A549 (cell line): ENCODE results near the gene SENP8. TPM values are rescaled to one million over a fixed set of nuclear protein-coding genes. Genes with fewer than 3 reads are reported as not detected.

Experiments used
- ATAC-seq, 2 experiments: fragments of 200-7000 bp in 1 of 2; fragments of >200 bp in 1 of 2; cut with Nextera tagmentation in 1 of 2; cut with Tn5 transposase in 1 of 2; 3 replicates each; pipeline versions ENCODE4 v1.8.0 to v1.9.1; 2018 to 2020; ENCODE audit warnings: mild to moderate bottlenecking in 1 of 2, moderate library complexity in 1 of 2
- CTCF ChIA-PET: fragments of 300-600 bp; sonication (Branson Sonifier 250); formaldehyde crosslinking; extraction: SDS; loops from one replicate; lab custom pipeline; 2021; ENCODE audit warnings: antibody characterized with exemption, inconsistent platforms; lab: Yijun Ruan, JAX
- POLR2A ChIA-PET: fragments of 350-600 bp; formaldehyde crosslinking; extraction: SDS; loops from one replicate; lab custom pipeline; 2021; ENCODE audit warnings: antibody characterized with exemption, inconsistent platforms; lab: Yijun Ruan, JAX
- DNase-seq, 2 experiments: peaks; one replicate each; pipeline versions ENCODE4 v3.0.0 to v3.0.0-alpha.2; 2011 to 2016; ENCODE audit warnings: low read depth in 1 of 2, low spot score in 1 of 2
- FAIRE-seq: peaks from 2 replicates; lab custom pipeline; 2011; peaks lifted over from hg19 to GRCh38; lab: Jason Lieb, UNC
- H3K27ac ChIP-seq, 2 experiments: fragments of >200 bp; sonication (Bioruptor Twin); formaldehyde crosslinking; 3 replicates each; pipeline ENCODE4 v1.5.1; 2016 to 2017
- H3K4me1 ChIP-seq: fragments of >200 bp; sonication (Bioruptor Twin); formaldehyde crosslinking; 3 replicates; pipeline ENCODE4 v1.6.1; 2016
- H3K4me2 ChIP-seq: fragments of >200 bp; sonication (Bioruptor Twin); formaldehyde crosslinking; 3 replicates; pipeline ENCODE4 v1.6.1; 2016
- H3K4me3 ChIP-seq: fragments of >200 bp; sonication (Bioruptor Twin); formaldehyde crosslinking; 3 replicates; pipeline ENCODE4 v1.5.1; 2016
- H3K9me3 ChIP-seq: fragments of >200 bp; sonication (Bioruptor Twin); formaldehyde crosslinking; 3 replicates; pipeline ENCODE4 v1.6.1; 2016
- CBX8 ChIP-seq: fragments of 200-600 bp; sonication (generic); IDR thresholded peaks from 2 replicates; pipeline ENCODE4 v1.6.1; 2016
- CHD2 ChIP-seq: fragments of 150-350 bp; IDR thresholded peaks from 2 replicates; pipeline ENCODE4 v1.6.1; 2014; ENCODE audit warnings: low read length; ENCODE audit not compliant: partially characterized antibody
- CHD4 ChIP-seq: fragments of 200-600 bp; sonication (generic); IDR thresholded peaks from 2 replicates; pipeline ENCODE4 v1.6.1; 2016; ENCODE audit warnings: antibody characterized with exemption, mild to moderate bottlenecking, borderline replicate concordance
- CTCF ChIP-seq: fragments of >200 bp; sonication (Bioruptor Twin); formaldehyde crosslinking; IDR thresholded peaks from 3 replicates; pipeline ENCODE4 v1.5.1; 2016
- EHF ChIP-seq: fragments of 250-450 bp; sonication (Bioruptor Pico); IDR thresholded peaks from 2 replicates; pipeline ENCODE4 v1.5.0; 2020; ENCODE audit warnings: mild to moderate bottlenecking
- EHMT2 ChIP-seq: fragments of 200-600 bp; sonication (generic); IDR thresholded peaks from 2 replicates; pipeline ENCODE4 v1.6.1; 2016; ENCODE audit warnings: antibody characterized with exemption, low read depth, mild to moderate bottlenecking, moderate library complexity
- ELK1 ChIP-seq: fragments of 150-350 bp; IDR thresholded peaks from 2 replicates; pipeline ENCODE4 v1.6.1; 2014; ENCODE audit warnings: low read depth, mild to moderate bottlenecking, low read length
- ESRRA ChIP-seq: fragments of 150-350 bp; IDR thresholded peaks from 2 replicates; pipeline ENCODE4 v1.6.1; 2014; ENCODE audit warnings: mild to moderate bottlenecking, low read length, borderline replicate concordance
- FOSB ChIP-seq: fragments of 250-450 bp; sonication (Bioruptor Pico); IDR thresholded peaks from 2 replicates; pipeline ENCODE4 v1.5.0; 2020; ENCODE audit warnings: mild to moderate bottlenecking, moderate library complexity
- FOSL2 ChIP-seq, 2 experiments: fragments of 450-650 bp in 1 of 2; fragments of >200 bp in 1 of 2; sonication (Bioruptor Twin) in 1 of 2; formaldehyde crosslinking; IDR thresholded peaks; 2 replicates each; pipeline versions ENCODE4 v1.5.0 to v1.6.1; 2016 to 2020; ENCODE audit warnings: mild to moderate bottlenecking in 1 of 2, moderate library complexity in 1 of 2
- HDAC2 ChIP-seq: fragments of 200-600 bp; sonication (generic); IDR thresholded peaks from 2 replicates; pipeline ENCODE4 v1.6.1; 2016
- HEYL ChIP-seq: fragments of 250-450 bp; sonication (Bioruptor Pico); IDR thresholded peaks from 2 replicates; pipeline ENCODE4 v1.8.0; 2021; ENCODE audit warnings: mild to moderate bottlenecking, moderate library complexity
- HMGXB4 ChIP-seq: fragments of 250-450 bp; sonication (Bioruptor Pico); IDR thresholded peaks from 2 replicates; pipeline ENCODE4 v1.5.0; 2021; ENCODE audit warnings: mild to moderate bottlenecking, moderate library complexity, borderline replicate concordance
- HOXA7 ChIP-seq: fragments of 250-450 bp; sonication (Bioruptor Pico); IDR thresholded peaks from 2 replicates; pipeline ENCODE4 v1.5.0; 2020; ENCODE audit warnings: mild to moderate bottlenecking, moderate library complexity
- JUN ChIP-seq, 2 experiments: fragments of >200 bp; sonication (Bioruptor Twin); formaldehyde crosslinking; IDR thresholded peaks; 2 replicates in 1 of 2; 3 replicates in 1 of 2; pipeline ENCODE4 v1.6.1; 2016 to 2017
- KDM1A ChIP-seq: fragments of 200-600 bp; sonication (generic); IDR thresholded peaks from 2 replicates; pipeline ENCODE4 v1.6.1; 2016; ENCODE audit warnings: low read depth, mild to moderate bottlenecking
- KDM5A ChIP-seq: fragments of 200-600 bp; sonication (generic); IDR thresholded peaks from 2 replicates; pipeline ENCODE4 v1.6.1; 2016; ENCODE audit warnings: antibody characterized with exemption, mild to moderate bottlenecking
- MYC ChIP-seq: IDR thresholded peaks from 2 replicates; pipeline ENCODE4 v1.6.1; 2012; ENCODE audit warnings: mild to moderate bottlenecking, inconsistent platforms, low read length, improper control_type of control experiment, borderline replicate concordance
- NFE2L2 ChIP-seq: fragments of 150-350 bp; conservative IDR thresholded peaks from 2 replicates; pipeline ENCODE4 v1.6.1; 2014; ENCODE audit warnings: low read length
- NR3C1 ChIP-seq: fragments of >200 bp; sonication (Bioruptor Twin); formaldehyde crosslinking; IDR thresholded peaks from 3 replicates; pipeline ENCODE4 v1.6.1; 2017
- PBX3 ChIP-seq: IDR thresholded peaks from 2 replicates; pipeline ENCODE4 v1.6.1; 2012
- PHF8 ChIP-seq: fragments of 200-600 bp; sonication (generic); IDR thresholded peaks from 2 replicates; pipeline ENCODE4 v1.6.1; 2016; ENCODE audit warnings: low read depth, mild to moderate bottlenecking, antibody characterized with exemption, moderate library complexity, borderline replicate concordance
- POLR2AphosphoS2 ChIP-seq: conservative IDR thresholded peaks from 2 replicates; pipeline ENCODE4 v1.6.1; 2012; ENCODE audit warnings: low read length, improper control_type of control experiment, inconsistent platforms
- RARB ChIP-seq: fragments of 250-450 bp; sonication (Bioruptor Pico); IDR thresholded peaks from 2 replicates; pipeline ENCODE4 v1.8.0; 2021; ENCODE audit warnings: mild to moderate bottlenecking, moderate library complexity
- RCOR1 ChIP-seq: fragments of 150-350 bp; IDR thresholded peaks from 2 replicates; pipeline ENCODE4 v1.6.1; 2014; ENCODE audit warnings: antibody characterized with exemption, low read length, low read depth
- RFX5 ChIP-seq: fragments of 450-650 bp; IDR thresholded peaks from 2 replicates; pipeline ENCODE4 v1.7.1; 2014; ENCODE audit warnings: antibody characterized with exemption, mild to moderate bottlenecking, moderate library complexity
- SMC3 ChIP-seq: fragments of >200 bp; sonication (Bioruptor Twin); formaldehyde crosslinking; IDR thresholded peaks from 3 replicates; pipeline ENCODE4 v1.6.1; 2018; ENCODE audit warnings: inconsistent platforms
- ZC3H11A ChIP-seq: fragments of 450-650 bp; IDR thresholded peaks from 2 replicates; pipeline ENCODE4 v1.6.1; 2014; ENCODE audit warnings: antibody characterized with exemption, mild to moderate bottlenecking
- WGBS: methylation state at CpG from one replicate; pipeline ENCODE4 v1.1.6; 2017; ENCODE audit errors: missing lambda C conversion rate; 5-methylcytosine and 5-hydroxymethylcytosine counted together
- polyA plus RNA-seq, 4 experiments: library from polyadenylated mRNA; depleted of rRNA in 3 of 4; stranded (reverse); fragments of >200 nt; fragmentation: RNase III in 1 of 4; extraction: RNeasy Plus Mini Kit Qiagen cat#74134 plus additional on column Dnase treatment in 1 of 4; gene quantifications; 2 replicates in 3 of 4; 3 replicates in 1 of 4; pipeline ENCODE4 v1.2.3, GENCODE V29; 2011 to 2017

The SENP8 gene
- polyA plus RNA-seq, 2 of the 4 experiments (the other 2 are of a cell fraction) = 1.2 to 3.7 TPM

GRCh38 chr15:72168808-72169190 is 50.6 kb downstream of the SENP8 start:
- Histone ChIP-seq H3K4me3 (no peak overlapping the region), H3K4me2 (no peak overlapping the region), H3K27ac (no peak overlapping the region), H3K4me1 (peaks cover 6% of the 10 kb centered on the region; the same call in 1 of the 3 replicates), H3K9me3 (no peaks in the 10 kb centered on the region)
- CTCF ChIA-PET = interaction anchor here (1.0 to 3.3 kb wide), 4 partner anchors 8 to 368 kb away, joined by 3 to 29 read pairs (median 4); no protein-coding TSS in a partner anchor
- POLR2A ChIA-PET = no interaction called here
- ATAC-seq (peak in 1 of 2 experiments; percentile 7; a peak in 1 of 6 replicates), FAIRE-seq (no peak), DNase-seq (no peak)
- 70% methylated on average over 4 of the region's 4 CpGs for WGBS
- TF ChIP-seq NR3C1 (no peak), CTCF (no peak), NFE2L2 (no peak), ELK1 (no peak), KDM1A (no peak), RFX5 (no peak), CHD4 (no peak), JUN (IDR thresholded peaks at IDR 0.05) (no peak), ESRRA (no peak), ZC3H11A (no peak), HOXA7 (CRISPR knock-in tag) (no peak), FOSL2 (IDR thresholded peaks at IDR 0.05) (no peak), FOSL2 (CRISPR knock-in tag; IDR thresholded peaks at IDR 0.05) (no peak), FOSB (CRISPR knock-in tag) (no peak), CHD2 (no peak), RCOR1 (no peak), HMGXB4 (CRISPR knock-in tag) (no peak), KDM5A (no peak), CBX8 (no peak)
- TF ChIP-seq, all 56 proteins: peak for 0

GRCh38 chr15:72169236-72169920 is 51.2 kb downstream of the SENP8 start:
- no peak overlapping the region for H3K4me3 ChIP-seq
- no peak overlapping the region for H3K27ac ChIP-seq
- no peaks in the 10 kb centered on the region for H3K9me3 ChIP-seq
- peak in 1 of 2 experiments; percentile 19; a peak in 3 of 6 replicates for ATAC-seq
- FAIRE-seq = no peak
- no peak overlapping the region for H3K4me2 ChIP-seq
- POLR2A ChIA-PET = no interaction called here
- peaks cover 6% of the 10 kb centered on the region; the same call in 1 of the 3 replicates for H3K4me1 ChIP-seq
- no peak for DNase-seq
- 68% methylated on average over 9 of the region's 10 CpGs for WGBS
- TF ChIP-seq SMC3 = no peak
- no peak for TF ChIP-seq CBX8
- no peak for TF ChIP-seq RARB (CRISPR knock-in tag)
- TF ChIP-seq EHF = no peak
- TF ChIP-seq MYC = no peak
- TF ChIP-seq PBX3 = no peak
- no peak for TF ChIP-seq PHF8
- TF ChIP-seq CHD2 = no peak
- TF ChIP-seq POLR2AphosphoS2 = no peak
- no peak for TF ChIP-seq KDM5A
- no peak for TF ChIP-seq HDAC2
- TF ChIP-seq JUN (IDR thresholded peaks at IDR 0.05) = no peak
- TF ChIP-seq EHMT2 = no peak
- TF ChIP-seq HEYL (CRISPR knock-in tag) = no peak
- CTCF ChIA-PET = interaction anchor here (1.0 to 3.3 kb wide), 4 partner anchors 7 to 368 kb away, joined by 3 to 29 read pairs (median 4); no protein-coding TSS in a partner anchor
